ENCODE measurements around the gene SEL1L. TPM values are rescaled to one million over a fixed set of nuclear protein-coding genes. Genes with fewer than 3 reads are reported as not detected.
"Not testable (repeated sequence)": the region's sequence is repeated elsewhere in the genome, so short reads cannot be mapped to it uniquely, and the experiment has no call there.

SEL1L gene
- total RNA-seq, 2 donors from 2014 or later: 57.1 to 71.5 TPM

DNA sequence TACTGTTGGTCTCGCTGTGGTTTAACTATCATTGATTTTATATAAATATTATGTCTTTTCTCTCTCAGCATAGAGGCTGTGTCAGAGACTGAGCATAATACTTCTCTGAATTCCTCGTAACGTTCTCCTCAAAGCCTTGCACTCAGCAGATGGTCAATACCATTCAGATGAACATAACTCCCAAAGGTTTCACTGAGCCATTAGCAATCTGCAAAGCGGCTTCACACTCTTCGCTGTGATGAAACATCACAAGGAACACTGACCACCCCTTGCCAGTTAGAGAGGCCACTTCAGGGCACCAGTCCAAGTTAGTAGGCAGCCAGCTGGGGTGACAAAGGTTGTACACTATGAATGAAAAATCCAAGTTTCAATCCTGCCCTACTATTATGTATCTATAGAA is 103.4 kb downstream of the SEL1L start:
- no peaks in the 10 kb centered on the region for H3K36me3 ChIP-seq
- H3K27me3 ChIP-seq (replicated peaks; ENCODE audit: insufficient read depth): no peaks in the 10 kb centered on the region
- no peak for ATAC-seq (ENCODE audit: insufficient number of reproducible peaks, low FRiP score, low read depth)
- peaks cover 0 to 3% of the 10 kb centered on the region in 2 donors for H3K4me1 ChIP-seq (ENCODE audit: control insufficient read depth in 1 of 2, low read depth in 2 of 2)
- DNase-seq (ENCODE audit: low spot score): no peak
- H3K4me3 ChIP-seq: no peak overlapping the region
- no peak overlapping the region for H3K27ac ChIP-seq
- TF ChIP-seq, protein P1, sequence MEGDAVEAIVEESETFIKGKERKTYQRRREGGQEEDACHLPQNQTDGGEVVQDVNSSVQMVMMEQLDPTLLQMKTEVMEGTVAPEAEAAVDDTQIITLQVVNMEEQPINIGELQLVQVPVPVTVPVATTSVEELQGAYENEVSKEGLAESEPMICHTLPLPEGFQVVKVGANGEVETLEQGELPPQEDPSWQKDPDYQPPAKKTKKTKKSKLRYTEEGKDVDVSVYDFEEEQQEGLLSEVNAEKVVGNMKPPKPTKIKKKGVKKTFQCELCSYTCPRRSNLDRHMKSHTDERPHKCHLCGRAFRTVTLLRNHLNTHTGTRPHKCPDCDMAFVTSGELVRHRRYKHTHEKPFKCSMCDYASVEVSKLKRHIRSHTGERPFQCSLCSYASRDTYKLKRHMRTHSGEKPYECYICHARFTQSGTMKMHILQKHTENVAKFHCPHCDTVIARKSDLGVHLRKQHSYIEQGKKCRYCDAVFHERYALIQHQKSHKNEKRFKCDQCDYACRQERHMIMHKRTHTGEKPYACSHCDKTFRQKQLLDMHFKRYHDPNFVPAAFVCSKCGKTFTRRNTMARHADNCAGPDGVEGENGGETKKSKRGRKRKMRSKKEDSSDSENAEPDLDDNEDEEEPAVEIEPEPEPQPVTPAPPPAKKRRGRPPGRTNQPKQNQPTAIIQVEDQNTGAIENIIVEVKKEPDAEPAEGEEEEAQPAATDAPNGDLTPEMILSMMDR (IDR thresholded peaks at IDR 0.05): no peak
- no peaks in the 10 kb centered on the region for H3K9me3 ChIP-seq

DNA sequence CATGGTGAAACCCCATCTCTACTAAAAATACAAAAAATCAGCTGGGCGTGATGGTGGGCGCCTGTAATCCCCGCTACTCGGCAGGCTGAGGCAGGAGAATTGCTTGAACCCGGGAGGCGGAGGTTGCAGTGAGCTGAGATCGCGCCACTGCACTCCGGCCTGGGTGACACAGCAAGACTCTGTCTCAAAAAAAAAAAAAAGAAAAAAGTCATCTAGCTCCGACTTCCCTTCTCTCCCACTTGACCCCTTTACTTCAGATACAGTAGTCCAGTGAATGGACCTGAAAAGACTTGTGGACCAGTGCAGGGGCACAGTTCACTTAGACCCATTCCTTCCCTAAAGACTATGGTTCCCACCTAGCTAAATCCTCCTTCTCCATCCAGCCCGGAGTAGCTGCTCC is 103.9 kb downstream of the SEL1L start:
- H3K9me3 ChIP-seq; H3K4me1 ChIP-seq (ENCODE audit: control insufficient read depth in 1 of 2, low read depth in 2 of 2); ATAC-seq (ENCODE audit: insufficient number of reproducible peaks, low FRiP score, low read depth); H3K4me3 ChIP-seq; DNase-seq (ENCODE audit: low spot score); H3K36me3 ChIP-seq; H3K27ac ChIP-seq; H3K27me3 ChIP-seq (replicated peaks; ENCODE audit: insufficient read depth): not testable (repeated sequence)

DNA sequence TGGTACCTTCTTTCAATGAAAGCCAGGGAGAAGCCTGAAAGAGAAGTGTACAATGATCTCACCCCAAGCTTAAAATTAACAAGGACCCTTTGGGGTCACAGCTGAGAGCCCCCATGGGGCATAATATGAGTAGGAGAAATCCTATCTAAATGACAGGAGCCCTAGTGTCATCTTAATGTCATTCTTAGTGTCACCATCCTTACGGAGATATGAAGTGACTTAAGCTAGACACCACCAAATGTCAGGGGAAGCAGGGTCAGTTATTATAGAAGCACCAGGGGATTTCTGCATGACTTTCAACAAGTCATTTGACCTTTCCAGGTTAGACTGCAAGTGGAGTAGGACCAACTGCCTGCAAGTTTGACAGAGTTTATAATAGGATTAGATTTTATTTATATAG is 104.6 kb downstream of the SEL1L start:
- DNase-seq (ENCODE audit: low spot score): no peak
- Histone ChIP-seq H3K36me3 (no peaks in the 10 kb centered on the region), H3K27me3 (replicated peaks; ENCODE audit: insufficient read depth) (no peaks in the 10 kb centered on the region), H3K27ac (no peak overlapping the region), H3K4me3 (no peak overlapping the region), H3K9me3 (no peaks in the 10 kb centered on the region), H3K4me1 (ENCODE audit: control insufficient read depth in 1 of 2, low read depth in 2 of 2) (no peaks in the 10 kb centered on the region)
- ATAC-seq (ENCODE audit: insufficient number of reproducible peaks, low FRiP score, low read depth): no peak
- TF ChIP-seq, protein P1 (IDR thresholded peaks at IDR 0.05): no peak

DNA sequence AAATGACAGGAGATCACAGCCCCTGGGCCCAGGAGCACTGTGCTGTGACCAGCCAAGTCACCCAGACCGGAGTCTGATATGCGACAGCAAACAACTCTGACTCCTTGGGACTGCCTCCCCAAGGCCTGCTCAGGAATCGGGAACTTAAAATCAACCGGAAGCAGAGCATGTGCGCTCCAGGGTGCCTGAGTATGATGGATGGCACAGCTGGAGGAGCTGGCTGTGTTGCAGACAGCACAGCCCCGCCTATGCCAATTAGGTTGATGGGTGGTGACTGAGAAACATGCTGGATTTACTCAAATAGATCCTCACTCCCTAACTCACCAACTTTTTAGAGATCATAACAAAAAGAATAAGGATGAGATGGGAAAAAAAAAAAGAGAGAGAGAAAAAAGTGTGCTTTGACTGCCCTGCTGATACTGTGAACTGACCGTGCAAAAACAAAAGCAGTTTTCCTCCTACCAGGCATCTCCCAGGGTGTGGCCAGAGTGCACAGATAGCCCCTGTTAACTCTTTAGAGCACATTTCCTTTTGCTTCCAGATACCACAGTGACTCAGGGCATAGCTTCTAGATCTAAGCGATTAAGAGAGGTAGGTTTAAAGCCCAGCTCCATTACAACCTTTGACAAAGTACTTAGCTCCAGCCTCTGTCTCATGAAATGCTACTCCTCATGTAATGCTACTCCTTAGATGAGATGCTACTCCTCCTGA is 106.2 kb downstream of the SEL1L start:
- TF ChIP-seq, protein P1 (IDR thresholded peaks at IDR 0.05): no peak
- ATAC-seq (ENCODE audit: insufficient number of reproducible peaks, low FRiP score, low read depth): no peak
- Histone ChIP-seq H3K9me3 (no peaks in the 10 kb centered on the region), H3K27ac (no peak overlapping the region), H3K36me3 (no peaks in the 10 kb centered on the region), H3K4me3 (no peak overlapping the region), H3K4me1 (ENCODE audit: control insufficient read depth in 1 of 2, low read depth in 2 of 2) (no peaks in the 10 kb centered on the region), H3K27me3 (replicated peaks; ENCODE audit: insufficient read depth) (no peaks in the 10 kb centered on the region)
- no peak for DNase-seq (ENCODE audit: low spot score)

DNA sequence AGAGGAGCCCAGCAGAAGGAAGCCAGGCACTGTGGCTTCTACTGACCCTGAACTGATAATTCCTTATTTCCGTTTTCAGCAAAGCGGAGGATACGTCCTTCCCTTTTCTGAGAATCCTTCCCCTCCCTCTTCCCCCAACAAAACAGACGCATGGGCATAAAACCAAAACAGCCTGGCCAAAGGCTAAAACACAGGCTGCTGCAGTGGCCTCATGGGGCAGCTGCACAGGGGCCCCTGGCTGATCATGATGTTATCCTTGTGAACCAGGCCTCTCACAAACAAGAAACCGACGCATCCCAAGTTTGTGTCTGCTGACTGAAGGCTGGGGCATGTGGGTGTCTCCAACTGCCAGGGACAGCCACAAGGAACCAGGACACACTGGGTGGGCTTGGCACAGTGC is 110.1 kb downstream of the SEL1L start:
- no peaks in the 10 kb centered on the region for H3K27me3 ChIP-seq (replicated peaks; ENCODE audit: insufficient read depth)
- TF ChIP-seq, protein P1 (IDR thresholded peaks at IDR 0.05): no peak
- ATAC-seq (ENCODE audit: insufficient number of reproducible peaks, low FRiP score, low read depth) (no peak), DNase-seq (ENCODE audit: low spot score) (no peak)
- H3K9me3 ChIP-seq: no peaks in the 10 kb centered on the region
- no peaks in the 10 kb centered on the region for H3K36me3 ChIP-seq
- H3K4me3 ChIP-seq: no peak overlapping the region
- H3K4me1 ChIP-seq (ENCODE audit: control insufficient read depth in 1 of 2, low read depth in 2 of 2): no peaks in the 10 kb centered on the region
- peak overlapping the region in 1 of 2 donors; percentile 16 for H3K27ac ChIP-seq

Other genes with a start within 250 kb of the SEL1L start
- 10 to 100 TPM in 1 of 2 donors, 1 to 10 TPM in 1; 8.1 to 10.4 TPM for gene STON2, start 133.5 kb downstream of the SEL1L start, total RNA-seq